T follicular helper cell (primary cell): ENCODE measurements around the gene ZNF469.

Experiments
- DNase-seq: peaks from one replicate; pipeline ENCODE4 v3.0.0-alpha.2; 2020; ENCODE audit warnings: low read depth
- total RNA-seq, 2 experiments: gene quantifications; one replicate each; lab custom pipeline; 2026; lab: John Stamatoyannopoulos, UW

Gene ZNF469
- total RNA-seq = 2.1 to 2.3 reads per million in 2 experiments

- no peak for DNase-seq
These were observed at the start of gene ZNF469 for GRCh38 chr16:88382491-88383400. TSS of gene ZNF469 (plus strand) at chr16:88382959. CDS start at chr16:88427471, 44,512 bp downstream.

GRCh38 chr16:88333848-88334777 lies 48.6 kb upstream of the ZNF469 start:
- no peak for DNase-seq

GRCh38 chr16:88334778-88335720 lies 47.7 kb upstream of the ZNF469 start:
- DNase-seq = no peak

- no peak for DNase-seq
These were observed 45.7 kb upstream of the ZNF469 start for GRCh38 chr16:88337021-88337420.

GRCh38 chr16:88337538-88337937 lies 45.2 kb upstream of the ZNF469 start:
- DNase-seq = no peak

- DNase-seq = no peak
These were observed 44.6 kb upstream of the ZNF469 start for GRCh38 chr16:88338111-88338510.

- no peak for DNase-seq
These were observed 43.9 kb upstream of the ZNF469 start for GRCh38 chr16:88338896-88339295.

GRCh38 chr16:88339930-88340754 lies 42.6 kb upstream of the ZNF469 start:
- no peak for DNase-seq

- DNase-seq = no peak
These were observed 42.0 kb upstream of the ZNF469 start for GRCh38 chr16:88340755-88341150.

GRCh38 chr16:88341551-88342290 lies 41.0 kb upstream of the ZNF469 start:
- no peak for DNase-seq

GRCh38 chr16:88342491-88342890 lies 40.3 kb upstream of the ZNF469 start:
- DNase-seq = no peak

- DNase-seq = no peak
These were observed 39.4 kb upstream of the ZNF469 start for GRCh38 chr16:88343271-88343791.

- DNase-seq = no peak
These were observed 38.2 kb upstream of the ZNF469 start for GRCh38 chr16:88344411-88345030.

GRCh38 chr16:88345031-88345720 lies 37.6 kb upstream of the ZNF469 start:
- no peak for DNase-seq

GRCh38 chr16:88345721-88346560 lies 36.8 kb upstream of the ZNF469 start:
- DNase-seq = no peak

- no peak for DNase-seq
These were observed 35.9 kb upstream of the ZNF469 start for GRCh38 chr16:88346680-88347505.
